Lung (tissue), 12 donors: Measurements from ENCODE around the gene BMPR1B. TPM values are rescaled to one million over a fixed set of nuclear protein-coding genes. Genes with fewer than 3 reads are reported as not detected.

Source experiments
- ATAC-seq: fragments of 200-7000 bp; cut with Tn5 transposase; one replicate; pipeline ENCODE4 v1.9.1; 2020; ENCODE audit warnings: moderate number of reproducible peaks; ENCODE audit not compliant: insufficient read depth, low FRiP score
- DNase-seq, 3 donors: peaks; one replicate each; pipeline ENCODE4 v3.0.0-alpha.2; 2013 to 2017
- H3K27ac ChIP-seq, 2 donors: one replicate each; pipeline ENCODE4 v1.5.1; 2013; ENCODE audit warnings: mild to moderate bottlenecking in 2 of 2, moderate library complexity in 2 of 2, control low read depth in 1 of 2, inconsistent platforms in 1 of 2, low read depth in 1 of 2, low read length in 1 of 2
- H3K27me3 ChIP-seq, 3 donors: one replicate each; pipeline ENCODE4 v1.5.1; 2013; ENCODE audit warnings: low read length in 2 of 3; ENCODE audit not compliant: control insufficient read depth in 3 of 3, insufficient read depth in 3 of 3
- H3K36me3 ChIP-seq, 4 donors: one replicate each; pipeline ENCODE4 v1.5.1; 2013; ENCODE audit warnings: low read length in 4 of 4, mild to moderate bottlenecking in 1 of 4, moderate library complexity in 1 of 4; ENCODE audit not compliant: control insufficient read depth in 4 of 4, insufficient read depth in 4 of 4
- H3K4me1 ChIP-seq, 5 donors: one replicate each; pipeline ENCODE4 v1.5.1; 2013; ENCODE audit warnings: low read length in 5 of 5, mild to moderate bottlenecking in 2 of 5, moderate library complexity in 1 of 5; ENCODE audit not compliant: control insufficient read depth in 5 of 5, insufficient read depth in 5 of 5
- H3K4me3 ChIP-seq: one replicate; pipeline ENCODE4 v1.5.1; 2013; ENCODE audit warnings: mild to moderate bottlenecking, control low read depth, moderate library complexity
- H3K9ac ChIP-seq, 2 donors: one replicate each; pipeline ENCODE4 v1.5.1; 2013; ENCODE audit warnings: low read length in 2 of 2, control low read depth in 1 of 2; ENCODE audit not compliant: insufficient read depth in 1 of 2
- H3K9me3 ChIP-seq, 4 donors: one replicate each; pipeline ENCODE4 v1.5.1; 2013; ENCODE audit warnings: low read length in 3 of 4, mild to moderate bottlenecking in 1 of 4, moderate library complexity in 1 of 4; ENCODE audit not compliant: control insufficient read depth in 4 of 4, insufficient read depth in 3 of 4
- CTCF ChIP-seq: IDR thresholded peaks from 2 replicates; pipeline ENCODE4 v1.5.1; 2012; ENCODE audit warnings: mild to moderate bottlenecking; ENCODE audit errors: control extremely low read depth, extremely low read depth
- WGBS, 2 donors: extraction: QIAGEN DNeasy Blood & Tissue Kit; methylation state at CpG; one replicate each; pipeline ENCODE4 v1.1.7; 2013; 5-methylcytosine and 5-hydroxymethylcytosine counted together
- polyA plus RNA-seq, 2 donors: library from polyadenylated mRNA; stranded (reverse); fragments of 200-250 nt; gene quantifications; one replicate each; pipeline ENCODE4 v1.2.1, GENCODE V29; 2013
- total RNA-seq, 2 donors: library from RNA; depleted of rRNA in 1 of 2; stranded (reverse); fragments of >200 nt in 1 of 2; gene quantifications; one replicate each; pipeline ENCODE4 v1.2.1, GENCODE V29; 2014 to 2021
- donor health status: control.
- donor health status: control.
- donor health status: Bipolar disorder and iron deficiency.
- donor health status: healthy.
- donor health status: DM: yes; HTN: yes; CAD: no.

The BMPR1B gene
- total and polyA plus RNA-seq, 4 donors, result 0.65 to 7.3 (median 1.9) TPM

GRCh38 chr4:95000076-95000648, 242.4 kb downstream of the BMPR1B start:
- ATAC-seq (no peak), DNase-seq (no peak)
- Histone ChIP-seq H3K9ac (no peak overlapping the region), H3K9me3 (no peaks in the 10 kb centered on the region), H3K4me1 (peaks cover 0 to 9% (median 4%) of the 10 kb centered on the region in 5 donors), H3K36me3 (no peaks in the 10 kb centered on the region), H3K27ac (no peak overlapping the region), H3K27me3 (no peaks in the 10 kb centered on the region), H3K4me3 (no peak overlapping the region)
- TF ChIP-seq CTCF, result no peak
- 86 to 93% methylated on average over 4 of the region's 4 CpGs for WGBS, 2 donors

- H3K4me1 ChIP-seq, result no peaks in the 10 kb centered on the region
- H3K36me3 ChIP-seq, result no peaks in the 10 kb centered on the region
- no peak overlapping the region for H3K4me3 ChIP-seq
- H3K27ac ChIP-seq, result no peak overlapping the region
- H3K27me3 ChIP-seq, result no peaks in the 10 kb centered on the region
- H3K9ac ChIP-seq, result no peak overlapping the region
- H3K9me3 ChIP-seq, result no peaks in the 10 kb centered on the region
- TF ChIP-seq CTCF, result no peak
- ATAC-seq (no peak), DNase-seq (no peak)
These were observed 247.2 kb downstream of the BMPR1B start for GRCh38 chr4:95004912-95005311.

- ATAC-seq (no peak), DNase-seq (no peak)
- no peaks in the 10 kb centered on the region for H3K9me3 ChIP-seq
- 80 to 84% methylated on average over 3 of the region's 3 CpGs for WGBS, 2 donors
- no peaks in the 10 kb centered on the region for H3K27me3 ChIP-seq
- H3K4me3 ChIP-seq, result no peak overlapping the region
- TF ChIP-seq CTCF, result no peak
- no peak overlapping the region for H3K9ac ChIP-seq
- H3K27ac ChIP-seq, result no peak overlapping the region
- no peaks in the 10 kb centered on the region for H3K4me1 ChIP-seq
- H3K36me3 ChIP-seq, result no peaks in the 10 kb centered on the region
These were observed 250.2 kb downstream of the BMPR1B start for GRCh38 chr4:95007998-95008397.

GRCh38 chr4:95013236-95013635, 255.5 kb downstream of the BMPR1B start:
- no peak for TF ChIP-seq CTCF
- WGBS, 2 donors, result 95 to 97% methylated on average over 2 of the region's 2 CpGs
- no peak overlapping the region for H3K9ac ChIP-seq
- no peaks in the 10 kb centered on the region for H3K9me3 ChIP-seq
- H3K27ac ChIP-seq, result no peak overlapping the region
- H3K27me3 ChIP-seq, result no peaks in the 10 kb centered on the region
- no peaks in the 10 kb centered on the region for H3K4me1 ChIP-seq
- no peaks in the 10 kb centered on the region for H3K36me3 ChIP-seq
- no peak for DNase-seq
- no peak overlapping the region for H3K4me3 ChIP-seq
- no peak for ATAC-seq
